Stimulated activated CD4-positive, alpha-beta T cell treated with anti-CD3 and anti-CD28 coated beads, Interleukin-1b, Interleukin-23, amount 100 ng/mL, for 4 hours (primary cell): ENCODE measurements around the gene RASGRP2.
A peak's percentile ranks its signal among the peaks of the same experiment; 100 is the strongest.

Source experiments
- DNase-seq, 2 donors: peaks; one replicate each; pipeline ENCODE4 v3.0.0-alpha.2; 2020; ENCODE audit warnings: low read depth in 2 of 2

The RASGRP2 gene

GRCh38 chr11:64757549-64758329 is 13.8 kb upstream of the RASGRP2 start:
- DNase-seq, result no peak

DNA sequence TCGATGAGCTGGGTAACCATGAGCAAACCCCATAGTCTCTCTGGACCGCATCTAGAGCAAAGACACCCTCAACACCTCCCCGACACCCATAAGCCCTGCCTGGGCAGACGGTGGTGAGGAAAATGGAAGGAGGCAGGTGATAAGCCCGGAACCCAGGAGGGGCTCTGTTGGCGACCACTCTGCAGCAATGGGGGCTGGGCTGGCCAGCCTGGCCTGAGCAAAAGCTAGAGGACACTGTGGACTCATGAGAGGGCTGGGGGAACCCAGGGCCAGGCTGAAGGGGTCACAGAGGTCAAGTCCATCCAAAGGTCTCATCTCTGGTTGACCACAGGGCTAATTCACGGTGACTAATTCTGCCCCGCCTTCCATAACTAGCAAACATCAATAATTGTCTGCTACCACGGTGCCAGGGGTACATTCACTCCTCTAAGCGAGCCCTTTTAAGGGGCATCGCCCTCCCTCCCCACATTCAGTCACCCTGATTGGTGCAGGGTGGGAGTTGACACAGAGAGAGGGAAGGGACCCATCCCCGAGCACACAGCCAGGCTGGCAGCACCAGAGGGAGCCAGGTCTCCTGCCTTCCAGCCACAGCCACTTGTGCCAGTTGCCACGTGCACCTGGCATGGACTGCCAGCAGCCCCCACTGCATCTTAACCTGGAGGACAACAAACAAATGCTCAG is 11.9 kb upstream of the RASGRP2 start:
- no peak for DNase-seq

DNA sequence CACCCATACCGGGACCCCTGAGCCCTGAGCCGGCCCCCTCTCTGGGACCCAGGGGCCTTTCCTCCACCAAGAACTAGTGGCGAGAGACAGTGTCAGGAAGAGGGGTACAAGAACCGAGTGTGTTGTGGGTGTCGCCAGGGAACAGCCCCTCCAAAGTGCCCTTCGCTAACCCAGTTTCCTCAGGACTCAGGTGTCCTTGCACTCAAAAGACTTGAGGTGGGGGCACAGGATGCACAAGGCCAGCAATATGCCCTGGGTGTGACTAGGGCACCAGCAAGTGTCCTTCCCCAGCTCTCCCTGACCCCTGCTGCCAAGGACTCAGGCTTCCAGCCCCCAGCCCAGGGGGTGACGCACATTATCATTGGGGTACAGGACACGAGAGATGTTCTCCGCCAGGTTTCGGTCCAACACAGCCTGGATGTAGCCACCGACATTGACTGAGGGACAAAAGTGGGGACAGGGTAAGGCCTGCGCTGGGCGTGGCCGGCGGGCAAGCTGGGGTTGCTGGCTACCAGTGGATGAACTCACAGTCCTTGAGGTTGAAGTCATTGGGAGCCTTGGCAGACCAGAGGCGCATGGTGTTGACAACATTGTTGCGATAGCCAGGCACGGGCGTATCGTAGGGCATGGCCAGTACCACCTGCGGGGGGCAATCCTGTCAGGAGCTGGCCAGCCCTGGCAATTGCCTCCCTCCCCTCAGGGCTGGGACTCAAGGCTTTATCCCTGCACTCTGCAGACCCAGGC is 11.1 kb upstream of the RASGRP2 start:
- DNase-seq, result no peak

- no peak for DNase-seq
Measured at GRCh38 chr11:64754124-64754918, 10.4 kb upstream of the RASGRP2 start.

DNA sequence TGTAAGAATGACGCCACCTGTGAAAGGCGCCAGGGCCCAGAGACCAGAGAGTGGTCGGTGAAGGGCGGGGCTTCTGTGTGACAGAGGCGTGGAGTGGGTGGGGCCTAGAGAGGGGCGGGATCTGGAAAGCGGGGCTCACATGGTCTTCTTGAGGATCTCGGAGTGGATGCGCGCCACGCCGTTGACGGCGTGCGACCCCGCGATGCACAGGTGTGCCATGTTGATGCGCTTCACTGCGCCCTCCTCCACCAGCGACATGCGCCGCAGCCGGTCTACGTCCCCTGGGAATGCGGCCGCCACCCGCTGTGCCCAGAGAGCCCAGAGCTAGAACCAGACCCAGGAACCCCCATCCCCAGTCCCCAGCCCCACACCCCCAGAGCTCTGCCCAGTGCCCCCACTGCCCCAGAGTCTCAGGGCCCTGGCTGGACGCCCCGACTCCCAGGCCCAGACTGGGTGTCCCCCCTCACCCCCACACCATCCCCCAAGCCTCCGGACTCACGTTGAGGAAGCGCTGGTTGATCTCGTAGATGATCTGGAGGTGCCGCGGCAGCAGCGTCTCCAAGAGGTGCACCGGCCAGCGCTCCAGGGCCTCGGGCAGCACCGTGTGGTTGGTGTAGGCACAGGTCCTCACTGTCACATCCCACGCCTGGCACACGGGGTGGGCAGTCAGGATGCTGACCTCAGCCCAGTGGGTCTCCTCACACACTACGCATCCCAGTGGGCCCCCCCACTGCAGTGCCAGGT is 9.6 kb upstream of the RASGRP2 start:
- no peak for DNase-seq

DNA sequence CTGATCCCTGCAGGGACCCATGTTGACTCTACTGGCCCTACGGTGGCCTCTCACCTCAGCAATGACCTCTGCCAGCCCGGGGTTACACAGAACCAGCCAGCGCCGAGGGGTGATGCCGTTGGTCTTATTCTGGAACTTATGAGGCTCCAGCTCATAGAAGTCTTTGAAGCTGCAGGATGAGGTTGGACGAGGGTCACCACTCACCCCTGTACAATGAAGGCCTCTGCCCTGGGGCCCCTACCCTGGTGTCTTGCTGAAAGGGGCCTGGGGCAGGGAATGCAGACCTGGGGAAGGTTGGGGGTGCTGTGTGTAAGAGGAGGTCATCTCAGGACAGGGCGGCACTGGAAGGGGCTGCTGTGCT is 9.1 kb upstream of the RASGRP2 start:
- DNase-seq, result no peak

DNA sequence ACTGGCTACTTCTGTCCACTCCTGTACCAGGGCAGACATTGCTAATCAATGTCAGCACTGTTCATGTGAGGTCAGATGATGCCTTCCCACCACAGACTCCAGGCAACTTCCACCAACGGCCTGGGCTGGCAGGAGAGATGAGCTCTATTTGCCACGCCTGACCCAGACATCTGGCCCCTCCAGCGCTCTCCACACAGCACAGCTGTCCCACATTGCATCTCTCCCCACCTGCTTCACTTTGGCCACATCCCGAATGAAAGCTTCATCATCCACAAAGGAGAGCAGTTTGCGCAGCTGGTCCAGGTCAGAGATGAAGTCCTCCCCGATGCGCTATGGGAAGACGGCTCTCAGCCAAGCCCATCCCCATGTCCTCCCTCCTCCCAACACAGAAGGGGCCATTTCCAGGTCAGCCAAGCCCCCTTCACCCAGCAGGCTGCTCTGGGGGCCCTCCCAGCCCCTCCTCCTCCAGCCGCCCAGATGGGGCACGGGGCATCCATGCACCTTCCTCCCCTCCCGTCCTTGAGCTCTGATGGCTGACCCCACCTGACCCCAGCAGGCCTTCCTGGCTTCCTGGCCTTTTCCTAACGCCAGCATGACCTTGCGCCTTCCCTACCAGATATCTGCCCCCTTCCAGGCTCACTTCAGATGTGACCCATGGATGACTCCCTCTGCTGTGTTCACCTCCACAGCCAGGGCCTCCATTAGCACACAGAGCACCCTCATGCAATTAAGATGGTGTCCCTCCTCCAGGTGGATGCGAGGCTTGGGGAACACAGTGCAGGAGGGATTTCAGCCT is 8.4 kb upstream of the RASGRP2 start:
- no peak for DNase-seq

DNA sequence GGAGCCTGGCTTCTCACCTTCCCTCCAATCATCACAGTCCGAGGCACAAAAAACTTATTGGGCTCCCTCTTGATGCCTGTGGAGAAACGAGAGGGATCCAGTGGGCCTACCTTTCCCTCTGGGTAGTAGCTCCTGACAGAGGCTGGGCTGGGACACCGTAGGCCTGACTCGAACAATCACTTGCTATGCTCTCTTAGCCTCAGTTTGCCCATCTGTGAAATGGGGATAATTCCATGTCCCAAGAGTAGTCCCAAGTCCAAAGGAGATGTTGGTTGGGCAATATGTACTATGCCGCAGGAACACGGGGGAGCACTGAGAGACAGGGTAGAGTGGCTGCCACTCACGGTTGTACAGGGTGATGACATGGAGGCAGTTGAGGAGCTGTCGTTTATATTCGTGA is 7.6 kb upstream of the RASGRP2 start:
- DNase-seq, result no peak

GRCh38 chr11:64751136-64751535 is 7.2 kb upstream of the RASGRP2 start:
- no peak for DNase-seq

- no peak for DNase-seq
Measured at GRCh38 chr11:64750361-64751054, 6.6 kb upstream of the RASGRP2 start.

DNA sequence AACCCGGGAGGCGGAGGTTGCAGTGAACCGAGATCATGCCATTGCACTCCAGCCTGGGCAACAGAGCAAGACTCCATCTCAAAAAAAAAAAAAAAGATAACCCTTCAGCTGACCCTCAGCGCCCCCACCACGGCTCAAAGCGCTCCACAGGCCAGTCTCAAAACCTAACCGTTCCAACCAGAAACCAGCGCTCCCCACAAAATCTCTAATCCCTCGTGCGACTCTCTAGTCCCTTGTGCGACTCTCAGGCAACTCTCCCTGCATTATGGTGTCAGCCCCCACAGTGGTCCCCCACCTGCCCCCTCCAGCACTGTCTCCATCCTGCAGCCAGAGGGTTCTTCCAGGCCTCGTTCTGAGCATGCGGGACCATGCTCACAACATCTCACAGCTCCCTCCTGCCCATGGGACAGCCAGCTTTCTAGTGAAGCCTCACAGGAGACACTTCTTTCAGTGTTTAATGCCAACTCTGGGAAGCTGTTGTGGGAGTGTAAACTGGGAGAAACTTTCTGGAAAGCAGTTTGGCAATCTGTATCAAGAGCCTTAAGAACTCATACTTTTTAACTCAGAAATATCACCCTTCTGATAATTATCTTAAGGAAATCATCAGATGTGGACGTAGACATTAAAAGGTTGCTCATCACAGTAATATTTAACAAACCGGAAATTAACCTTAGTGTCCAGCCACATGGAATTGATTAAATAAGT is 4.2 kb upstream of the RASGRP2 start:
- no peak for DNase-seq

- DNase-seq, result no peak
Measured at GRCh38 chr11:64746486-64746885, 2.5 kb upstream of the RASGRP2 start.

DNA sequence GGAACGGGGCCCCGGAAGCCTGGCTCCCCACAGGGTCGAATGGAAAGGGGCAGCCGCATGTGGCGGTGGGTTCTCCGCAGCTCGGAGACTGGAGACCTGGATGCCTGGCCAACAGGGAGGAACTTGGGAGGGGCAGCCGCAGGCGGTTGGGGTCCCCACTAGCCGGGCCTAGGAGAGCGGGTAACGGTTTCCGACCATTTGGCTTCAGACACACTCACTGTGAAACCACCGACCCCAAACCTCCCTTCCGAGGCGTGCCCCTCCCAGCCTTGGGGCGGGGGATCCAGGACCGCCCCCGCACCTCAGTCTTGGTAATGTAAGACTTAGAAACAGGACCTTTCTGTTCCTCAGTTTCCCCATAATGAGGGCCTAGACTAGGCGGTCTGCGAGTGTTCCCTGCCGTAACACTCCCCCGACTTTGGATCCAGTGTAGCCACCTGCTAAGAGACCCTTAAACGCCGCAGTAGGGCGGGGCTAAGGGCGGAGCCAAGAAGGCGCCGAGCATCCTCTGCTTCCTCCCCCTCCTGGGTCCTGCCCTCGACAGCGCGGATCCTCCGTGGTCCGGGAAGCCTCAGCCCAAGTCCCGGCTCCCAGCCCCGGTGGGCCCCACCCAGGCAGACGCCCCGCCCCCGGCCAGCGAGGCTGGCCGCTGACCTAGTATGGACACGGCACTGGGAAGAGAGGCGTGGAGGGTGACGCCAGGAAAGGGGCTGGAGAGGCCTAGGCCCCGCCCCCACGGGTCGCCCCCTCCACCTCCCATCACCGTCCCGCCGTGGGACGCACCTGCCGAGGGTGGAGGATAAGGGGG is 1.8 kb upstream of the RASGRP2 start:
- peak; percentile 46 to 57 for DNase-seq

- peak; percentile 26 to 41 for DNase-seq
Measured at GRCh38 chr11:64745189-64745520, 1.2 kb upstream of the RASGRP2 start.

DNA sequence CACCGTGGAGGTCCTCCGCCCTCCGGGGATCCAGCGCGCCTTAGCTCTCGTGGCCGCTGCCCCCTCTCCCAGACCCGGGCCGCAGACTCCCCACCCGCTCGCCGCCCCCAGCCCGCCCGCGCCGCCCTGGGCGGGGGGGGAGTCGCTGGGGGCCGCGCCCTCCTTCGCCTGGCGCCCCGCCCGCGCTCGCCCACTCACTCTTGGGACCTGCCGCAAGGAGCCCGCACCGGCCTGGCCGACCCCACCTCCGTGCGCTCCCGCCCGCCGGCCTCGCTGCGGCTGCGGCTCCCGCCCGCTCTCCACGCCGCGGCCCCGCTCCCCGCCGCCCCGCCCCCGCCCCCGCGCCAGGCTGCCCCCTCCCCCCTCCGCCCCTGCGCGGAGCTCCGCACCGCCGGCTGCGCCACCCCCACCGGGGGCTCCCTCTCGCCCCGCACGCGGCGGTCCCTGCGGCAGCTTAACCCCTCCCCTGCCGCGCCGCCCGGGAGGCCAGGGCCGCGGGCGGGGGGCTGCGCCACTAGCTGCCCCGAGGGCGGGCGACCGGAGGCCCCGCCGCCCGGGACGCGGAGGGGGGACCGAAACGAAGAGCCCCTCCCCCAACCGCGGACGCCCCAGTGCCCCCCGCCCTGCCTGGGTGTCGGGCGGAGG is 724 bp upstream of the RASGRP2 start:
- DNase-seq, result peak in 1 of 2 donors; percentile 29

GRCh38 chr11:64742889-64743590 is 902 bp downstream of the RASGRP2 start:
- peak; percentile 70 to 78 for DNase-seq
